ENCODE results near the gene HUNK. TPM values are rescaled to one million over a fixed set of nuclear protein-coding genes. Genes with fewer than 3 reads are reported as not detected.
A peak's percentile ranks its signal among the peaks of the same experiment; 100 is the strongest.

HUNK gene
- total RNA-seq, 4 donors from 2014 or later, result 0.22 to 1.2 (median 0.36) TPM

DNA sequence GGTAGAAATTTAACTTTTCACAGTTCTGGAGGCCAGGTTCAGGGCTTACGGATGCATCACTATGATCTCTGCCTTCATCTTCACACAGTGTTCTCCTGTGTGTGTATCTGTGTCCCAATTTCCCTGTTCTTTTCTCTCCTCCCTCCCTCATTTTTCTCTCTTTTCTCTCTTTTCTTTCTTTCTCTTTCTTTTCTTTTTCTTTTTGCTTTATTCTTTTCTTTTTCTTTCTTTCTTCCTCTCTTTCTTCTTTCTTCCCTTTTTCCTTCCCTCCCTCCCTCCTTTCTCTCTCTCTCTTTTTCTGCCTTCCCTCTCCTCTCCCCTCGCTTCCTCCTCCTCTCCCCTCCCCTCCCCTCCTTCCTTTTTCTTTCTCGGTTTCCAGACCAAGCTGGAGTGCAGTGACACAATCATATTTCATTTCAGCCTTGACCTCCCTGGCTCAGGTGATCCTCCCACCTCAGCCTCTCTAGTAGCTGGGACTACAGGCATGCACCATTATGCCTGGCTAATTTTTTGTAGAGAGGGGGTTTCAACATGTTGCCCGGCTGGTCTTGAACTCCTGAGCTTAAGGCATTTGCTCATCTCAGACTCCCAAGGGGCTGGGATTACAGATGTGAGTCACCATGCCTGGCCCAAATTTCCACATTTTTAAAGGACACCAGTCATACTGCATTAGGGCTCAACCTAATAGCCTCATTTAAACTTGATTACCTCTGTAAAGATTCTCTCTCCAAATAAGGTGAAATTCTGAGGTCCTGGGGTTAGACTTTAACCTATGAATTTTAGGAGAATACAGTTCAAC, 115.9 kb downstream of the HUNK start:
- Histone ChIP-seq H3K27me3 (no peaks in the 10 kb centered on the region), H3K36me3 (no peaks in the 10 kb centered on the region), H3K9me3 (no peaks in the 10 kb centered on the region), H3K4me3 (replicated peaks in 1 of 3) (no peak overlapping the region), H3K27ac (no peak overlapping the region), H3K4me1 (peaks cover 0 to 5% of the 10 kb centered on the region in 2 donors)
- TF ChIP-seq, protein P1, sequence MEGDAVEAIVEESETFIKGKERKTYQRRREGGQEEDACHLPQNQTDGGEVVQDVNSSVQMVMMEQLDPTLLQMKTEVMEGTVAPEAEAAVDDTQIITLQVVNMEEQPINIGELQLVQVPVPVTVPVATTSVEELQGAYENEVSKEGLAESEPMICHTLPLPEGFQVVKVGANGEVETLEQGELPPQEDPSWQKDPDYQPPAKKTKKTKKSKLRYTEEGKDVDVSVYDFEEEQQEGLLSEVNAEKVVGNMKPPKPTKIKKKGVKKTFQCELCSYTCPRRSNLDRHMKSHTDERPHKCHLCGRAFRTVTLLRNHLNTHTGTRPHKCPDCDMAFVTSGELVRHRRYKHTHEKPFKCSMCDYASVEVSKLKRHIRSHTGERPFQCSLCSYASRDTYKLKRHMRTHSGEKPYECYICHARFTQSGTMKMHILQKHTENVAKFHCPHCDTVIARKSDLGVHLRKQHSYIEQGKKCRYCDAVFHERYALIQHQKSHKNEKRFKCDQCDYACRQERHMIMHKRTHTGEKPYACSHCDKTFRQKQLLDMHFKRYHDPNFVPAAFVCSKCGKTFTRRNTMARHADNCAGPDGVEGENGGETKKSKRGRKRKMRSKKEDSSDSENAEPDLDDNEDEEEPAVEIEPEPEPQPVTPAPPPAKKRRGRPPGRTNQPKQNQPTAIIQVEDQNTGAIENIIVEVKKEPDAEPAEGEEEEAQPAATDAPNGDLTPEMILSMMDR (IDR thresholded peaks at IDR 0.05), result no peak
- TF ChIP-seq POLR2A (IDR thresholded peaks at IDR 0.05), result no peak
- 86 to 92% methylated on average over 4 of the region's 4 CpGs for WGBS, 2 donors
- DNase-seq, result no peak
- intact Hi-C loops (cut with DNase I), result no loop called here

DNA sequence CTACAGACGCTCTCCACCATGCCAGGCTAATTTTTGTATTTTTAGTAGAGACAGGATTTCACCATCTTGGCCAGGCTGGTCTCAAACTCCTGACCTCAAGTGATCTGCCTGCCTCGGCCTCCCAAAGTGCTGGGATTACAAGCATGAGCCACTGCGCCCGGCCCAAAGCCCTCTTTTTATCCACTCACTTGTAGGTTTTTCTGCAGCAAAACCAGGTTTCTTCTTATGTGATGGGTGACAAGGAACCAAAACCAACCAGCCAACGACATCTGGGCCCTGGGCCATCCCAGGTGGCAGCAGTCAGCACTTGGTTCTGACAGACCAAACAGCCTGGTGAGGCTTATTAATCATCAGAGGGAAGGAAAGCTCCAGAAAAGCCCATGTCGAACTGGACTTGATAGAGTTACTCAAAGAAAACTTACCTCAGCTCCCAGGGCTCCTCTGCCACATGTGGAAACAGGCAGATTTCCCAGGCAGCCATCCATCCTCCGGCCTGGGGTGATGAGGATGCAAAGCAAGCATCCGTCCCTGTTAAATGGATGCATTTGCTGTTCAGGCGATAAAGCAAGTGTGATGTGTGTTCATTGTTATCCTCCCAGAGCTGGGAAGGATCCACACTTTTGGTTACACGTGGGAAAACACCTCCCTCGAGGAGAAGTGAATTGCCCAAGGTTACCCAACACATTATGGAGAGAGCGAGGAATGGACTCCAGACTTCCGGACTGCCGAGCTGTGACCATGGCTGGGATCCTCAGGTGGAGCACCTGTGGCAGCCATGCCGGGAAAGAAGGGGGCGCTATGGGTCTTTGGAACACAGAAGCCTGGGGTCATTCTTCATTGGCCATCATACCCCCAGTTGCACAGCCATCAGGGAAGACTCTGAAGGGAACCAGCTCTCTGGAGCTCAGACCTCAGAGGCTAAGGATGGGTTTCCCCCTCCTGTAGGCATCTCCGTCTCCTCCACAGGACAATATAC, 118.8 kb downstream of the HUNK start:
- TF ChIP-seq, protein P1 (IDR thresholded peaks at IDR 0.05), result no peak
- TF ChIP-seq POLR2A (IDR thresholded peaks at IDR 0.05), result no peak
- H3K27ac ChIP-seq, result peak overlapping the region in 1 of 3 donors; percentile 4
- H3K27me3 ChIP-seq, result no peaks in the 10 kb centered on the region
- no peaks in the 10 kb centered on the region for H3K9me3 ChIP-seq
- peaks cover 0 to 5% of the 10 kb centered on the region in 2 donors for H3K4me1 ChIP-seq
- 71 to 78% methylated on average over 17 of the region's 17 CpGs for WGBS, 2 donors
- no peak overlapping the region for H3K4me3 ChIP-seq (replicated peaks in 1 of 3)
- H3K36me3 ChIP-seq, result no peaks in the 10 kb centered on the region
- peak; percentile 12 to 30 for DNase-seq
- intact Hi-C loops (cut with DNase I), result no loop called here

DNA sequence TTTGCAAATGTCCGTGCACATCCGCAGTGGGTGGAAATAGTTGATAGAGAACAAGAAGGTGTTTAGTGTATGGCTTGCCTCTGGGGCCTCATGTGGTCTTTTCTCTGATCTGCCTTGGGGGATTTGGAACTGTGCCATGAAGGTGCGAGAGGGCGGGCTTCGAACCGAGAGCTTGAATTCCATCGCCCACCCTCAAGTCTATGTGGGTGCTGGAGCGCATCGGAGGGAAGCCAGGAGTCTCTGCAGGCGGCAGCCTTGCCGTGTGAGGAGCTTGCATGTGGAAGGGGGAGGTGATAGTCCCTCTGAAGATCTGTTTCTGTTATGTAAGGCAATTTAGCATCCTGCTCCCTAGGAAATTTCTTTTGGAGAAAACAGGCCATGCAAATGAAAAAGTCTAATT, 119.6 kb downstream of the HUNK start:
- intact Hi-C loops (cut with DNase I), result no loop called here
- Histone ChIP-seq H3K27me3 (no peaks in the 10 kb centered on the region), H3K27ac (no peak overlapping the region), H3K4me1 (peaks cover 0 to 5% of the 10 kb centered on the region in 2 donors), H3K9me3 (no peaks in the 10 kb centered on the region), H3K36me3 (no peaks in the 10 kb centered on the region), H3K4me3 (replicated peaks in 1 of 3) (no peak overlapping the region)
- DNase-seq, result no peak
- WGBS, 2 donors, result 82 to 84% methylated on average over 11 of the region's 11 CpGs
- TF ChIP-seq, protein P1 (IDR thresholded peaks at IDR 0.05), result no peak
- no peak for TF ChIP-seq POLR2A (IDR thresholded peaks at IDR 0.05)

DNA sequence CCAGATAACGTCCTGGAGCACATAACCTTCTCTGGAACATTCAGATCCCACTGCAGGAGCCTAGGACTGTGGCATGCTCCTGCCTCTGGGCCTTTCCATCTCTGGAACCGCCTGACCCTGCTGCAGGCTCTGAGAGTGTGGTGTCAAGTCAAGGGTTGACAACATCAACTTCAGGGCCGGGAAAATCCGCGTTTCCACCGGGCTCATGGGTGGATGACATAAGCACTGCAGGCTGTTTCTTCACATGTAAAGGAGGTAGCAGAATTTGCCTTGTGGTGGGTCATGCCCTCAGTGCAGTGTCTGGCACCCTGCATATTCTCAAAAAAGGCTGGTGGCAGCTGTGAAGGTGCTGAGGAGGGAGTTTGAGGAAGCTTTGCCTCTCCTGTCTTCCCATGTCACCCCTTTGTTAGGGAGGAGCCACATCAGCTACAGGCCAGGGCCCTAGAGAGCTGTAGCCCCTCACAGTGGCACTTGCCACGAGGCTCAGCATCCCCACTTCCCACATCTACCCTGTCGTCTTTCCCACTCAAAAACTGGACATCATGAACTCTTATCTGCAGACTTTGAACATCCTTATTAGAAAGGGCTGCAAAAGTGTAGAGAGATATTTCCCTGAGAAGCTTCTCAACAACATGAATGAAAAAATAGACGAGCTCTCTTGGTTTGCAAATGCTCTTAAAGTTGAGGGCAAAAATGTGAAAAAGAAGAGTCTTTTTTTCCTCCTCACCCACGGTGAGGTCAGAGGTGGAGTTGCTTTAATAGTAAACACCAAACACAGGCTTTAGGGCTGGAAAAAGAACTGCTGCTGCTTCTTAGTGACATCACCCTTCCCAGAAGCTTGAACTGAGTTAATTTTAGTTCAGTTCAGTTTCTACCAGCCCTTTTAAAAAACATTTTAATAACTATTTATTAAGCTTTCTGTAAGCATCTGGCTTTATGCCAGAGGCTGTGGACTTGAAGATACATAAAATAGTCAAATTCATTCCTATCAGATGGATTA, 121.3 kb downstream of the HUNK start:
- H3K27me3 ChIP-seq, result no peaks in the 10 kb centered on the region
- no peak for DNase-seq
- 79 to 88% methylated on average over 9 to 10 of the region's 10 CpGs for WGBS, 2 donors
- peaks cover 0 to 5% of the 10 kb centered on the region in 2 donors for H3K4me1 ChIP-seq
- H3K4me3 ChIP-seq (replicated peaks in 1 of 3), result no peak overlapping the region
- H3K27ac ChIP-seq, result no peak overlapping the region
- H3K9me3 ChIP-seq, result no peaks in the 10 kb centered on the region
- no peak for TF ChIP-seq POLR2A (IDR thresholded peaks at IDR 0.05)
- TF ChIP-seq, protein P1 (IDR thresholded peaks at IDR 0.05), result no peak
- intact Hi-C loops (cut with DNase I), result no loop called here
- H3K36me3 ChIP-seq, result no peaks in the 10 kb centered on the region
